ENCODE results near the gene DLGAP1.

Gene DLGAP1

GRCh38 chr18:4357579-4357978 lies 97.5 kb downstream of the DLGAP1 start:
- Histone ChIP-seq H3K4me1 (ENCODE audit: control extremely low read depth in 1 of 4, control insufficient read depth in 4 of 4, insufficient read depth in 4 of 4, low read length in 3 of 4) (no peaks in the 10 kb centered on the region), H3K27me3 (replicated peaks in 2 of 5; ENCODE audit: control insufficient read depth in 4 of 5, insufficient read depth in 5 of 5, low read length in 4 of 5) (peaks cover 0 to 4% (median 2%) of the 10 kb centered on the region in 5 experiments), H3K36me3 (ENCODE audit: control insufficient read depth in 4 of 4, insufficient read depth in 4 of 4, low read length in 3 of 4) (no peaks in the 10 kb centered on the region), H3K27ac (ENCODE audit: insufficient read depth in 1 of 2, low read depth in 1 of 2, low read length in 2 of 2, poor library complexity in 1 of 2, severe bottlenecking in 2 of 2) (no peak overlapping the region), H3K4me3 (ENCODE audit: control insufficient read depth in 1 of 7, extremely low read depth in 1 of 7, insufficient read depth in 4 of 7, low read depth in 2 of 7, low read length in 6 of 7) (no peak overlapping the region), H3K9me3 (ENCODE audit: control extremely low read depth in 1 of 5, control insufficient read depth in 4 of 5, insufficient read depth in 2 of 5, low read depth in 1 of 5, low read length in 4 of 5) (no peaks in the 10 kb centered on the region)
- WGBS (ENCODE audit: insufficient coverage) = 86% methylated on average over 2 of the region's 4 CpGs
- POLR2A ChIA-PET = no interaction called here
- no peak for DNase-seq
- CTCF ChIA-PET = no interaction called here

GRCh38 chr18:4356929-4357328 lies 98.2 kb downstream of the DLGAP1 start:
- Histone ChIP-seq H3K27ac (ENCODE audit: insufficient read depth in 1 of 2, low read depth in 1 of 2, low read length in 2 of 2, poor library complexity in 1 of 2, severe bottlenecking in 2 of 2) (no peak overlapping the region), H3K4me1 (ENCODE audit: control extremely low read depth in 1 of 4, control insufficient read depth in 4 of 4, insufficient read depth in 4 of 4, low read length in 3 of 4) (no peaks in the 10 kb centered on the region), H3K9me3 (ENCODE audit: control extremely low read depth in 1 of 5, control insufficient read depth in 4 of 5, insufficient read depth in 2 of 5, low read depth in 1 of 5, low read length in 4 of 5) (no peaks in the 10 kb centered on the region), H3K36me3 (ENCODE audit: control insufficient read depth in 4 of 4, insufficient read depth in 4 of 4, low read length in 3 of 4) (no peaks in the 10 kb centered on the region), H3K4me3 (ENCODE audit: control insufficient read depth in 1 of 7, extremely low read depth in 1 of 7, insufficient read depth in 4 of 7, low read depth in 2 of 7, low read length in 6 of 7) (no peak overlapping the region), H3K27me3 (replicated peaks in 2 of 5; ENCODE audit: control insufficient read depth in 4 of 5, insufficient read depth in 5 of 5, low read length in 4 of 5) (peaks cover 0 to 4% (median 2%) of the 10 kb centered on the region in 5 experiments)
- WGBS (ENCODE audit: insufficient coverage) = no CpG with 5 or more reads among the region's 6 CpGs
- CTCF ChIA-PET = no interaction called here
- DNase-seq = no peak
- POLR2A ChIA-PET = no interaction called here

GRCh38 chr18:4353853-4354418 lies 101.2 kb downstream of the DLGAP1 start:
- H3K27ac ChIP-seq (ENCODE audit: insufficient read depth in 1 of 2, low read depth in 1 of 2, low read length in 2 of 2, poor library complexity in 1 of 2, severe bottlenecking in 2 of 2) = no peak overlapping the region
- H3K36me3 ChIP-seq (ENCODE audit: control insufficient read depth in 4 of 4, insufficient read depth in 4 of 4, low read length in 3 of 4) = no peaks in the 10 kb centered on the region
- no peak overlapping the region for H3K4me3 ChIP-seq (ENCODE audit: control insufficient read depth in 1 of 7, extremely low read depth in 1 of 7, insufficient read depth in 4 of 7, low read depth in 2 of 7, low read length in 6 of 7)
- ChIA-PET CTCF (no interaction called here), POLR2A (no interaction called here)
- no peak for DNase-seq
- peaks cover 0 to 4% (median 2%) of the 10 kb centered on the region in 5 experiments for H3K27me3 ChIP-seq (replicated peaks in 2 of 5; ENCODE audit: control insufficient read depth in 4 of 5, insufficient read depth in 5 of 5, low read length in 4 of 5)
- 49% methylated on average over 6 of the region's 9 CpGs for WGBS (ENCODE audit: insufficient coverage)
- no peaks in the 10 kb centered on the region for H3K4me1 ChIP-seq (ENCODE audit: control extremely low read depth in 1 of 4, control insufficient read depth in 4 of 4, insufficient read depth in 4 of 4, low read length in 3 of 4)
- H3K9me3 ChIP-seq (ENCODE audit: control extremely low read depth in 1 of 5, control insufficient read depth in 4 of 5, insufficient read depth in 2 of 5, low read depth in 1 of 5, low read length in 4 of 5) = no peaks in the 10 kb centered on the region

GRCh38 chr18:4352746-4353551 lies 102.2 kb downstream of the DLGAP1 start:
- no peak overlapping the region for H3K27ac ChIP-seq (ENCODE audit: insufficient read depth in 1 of 2, low read depth in 1 of 2, low read length in 2 of 2, poor library complexity in 1 of 2, severe bottlenecking in 2 of 2)
- CTCF ChIA-PET = no interaction called here
- H3K4me3 ChIP-seq (ENCODE audit: control insufficient read depth in 1 of 7, extremely low read depth in 1 of 7, insufficient read depth in 4 of 7, low read depth in 2 of 7, low read length in 6 of 7) = no peak overlapping the region
- no peaks in the 10 kb centered on the region for H3K9me3 ChIP-seq (ENCODE audit: control extremely low read depth in 1 of 5, control insufficient read depth in 4 of 5, insufficient read depth in 2 of 5, low read depth in 1 of 5, low read length in 4 of 5)
- H3K27me3 ChIP-seq (replicated peaks in 2 of 5; ENCODE audit: control insufficient read depth in 4 of 5, insufficient read depth in 5 of 5, low read length in 4 of 5) = peaks cover 0 to 4% (median 2%) of the 10 kb centered on the region in 5 experiments
- WGBS (ENCODE audit: insufficient coverage) = 39% methylated on average over 13 of the region's 15 CpGs
- POLR2A ChIA-PET = no interaction called here
- no peaks in the 10 kb centered on the region for H3K36me3 ChIP-seq (ENCODE audit: control insufficient read depth in 4 of 4, insufficient read depth in 4 of 4, low read length in 3 of 4)
- no peak for DNase-seq
- no peaks in the 10 kb centered on the region for H3K4me1 ChIP-seq (ENCODE audit: control extremely low read depth in 1 of 4, control insufficient read depth in 4 of 4, insufficient read depth in 4 of 4, low read length in 3 of 4)

GRCh38 chr18:4351005-4351404 lies 104.1 kb downstream of the DLGAP1 start:
- Histone ChIP-seq H3K27me3 (replicated peaks in 2 of 5; ENCODE audit: control insufficient read depth in 4 of 5, insufficient read depth in 5 of 5, low read length in 4 of 5) (peaks cover 0 to 4% (median 2%) of the 10 kb centered on the region in 5 experiments), H3K36me3 (ENCODE audit: control insufficient read depth in 4 of 4, insufficient read depth in 4 of 4, low read length in 3 of 4) (no peaks in the 10 kb centered on the region), H3K9me3 (ENCODE audit: control extremely low read depth in 1 of 5, control insufficient read depth in 4 of 5, insufficient read depth in 2 of 5, low read depth in 1 of 5, low read length in 4 of 5) (no peaks in the 10 kb centered on the region), H3K4me3 (ENCODE audit: control insufficient read depth in 1 of 7, extremely low read depth in 1 of 7, insufficient read depth in 4 of 7, low read depth in 2 of 7, low read length in 6 of 7) (no peak overlapping the region), H3K4me1 (ENCODE audit: control extremely low read depth in 1 of 4, control insufficient read depth in 4 of 4, insufficient read depth in 4 of 4, low read length in 3 of 4) (no peaks in the 10 kb centered on the region), H3K27ac (ENCODE audit: insufficient read depth in 1 of 2, low read depth in 1 of 2, low read length in 2 of 2, poor library complexity in 1 of 2, severe bottlenecking in 2 of 2) (no peak overlapping the region)
- ChIA-PET CTCF (no interaction called here), POLR2A (no interaction called here)
- no peak for DNase-seq
- WGBS (ENCODE audit: insufficient coverage) = no CpG with 5 or more reads among the region's 2 CpGs

GRCh38 chr18:4335386-4335785 lies 119.7 kb downstream of the DLGAP1 start:
- Histone ChIP-seq H3K36me3 (ENCODE audit: control insufficient read depth in 4 of 4, insufficient read depth in 4 of 4, low read length in 3 of 4) (no peaks in the 10 kb centered on the region), H3K27me3 (replicated peaks in 2 of 5; ENCODE audit: control insufficient read depth in 4 of 5, insufficient read depth in 5 of 5, low read length in 4 of 5) (no peaks in the 10 kb centered on the region), H3K27ac (ENCODE audit: insufficient read depth in 1 of 2, low read depth in 1 of 2, low read length in 2 of 2, poor library complexity in 1 of 2, severe bottlenecking in 2 of 2) (no peak overlapping the region), H3K4me3 (ENCODE audit: control insufficient read depth in 1 of 7, extremely low read depth in 1 of 7, insufficient read depth in 4 of 7, low read depth in 2 of 7, low read length in 6 of 7) (no peak overlapping the region), H3K9me3 (ENCODE audit: control extremely low read depth in 1 of 5, control insufficient read depth in 4 of 5, insufficient read depth in 2 of 5, low read depth in 1 of 5, low read length in 4 of 5) (no peaks in the 10 kb centered on the region), H3K4me1 (ENCODE audit: control extremely low read depth in 1 of 4, control insufficient read depth in 4 of 4, insufficient read depth in 4 of 4, low read length in 3 of 4) (no peaks in the 10 kb centered on the region)
- no peak for DNase-seq
- POLR2A ChIA-PET = no interaction called here
- CTCF ChIA-PET = no interaction called here
- WGBS (ENCODE audit: insufficient coverage) = 63% methylated on average over 1 of the region's 1 CpG

GRCh38 chr18:4333043-4333442 lies 122.1 kb downstream of the DLGAP1 start:
- no peaks in the 10 kb centered on the region for H3K27me3 ChIP-seq (replicated peaks in 2 of 5; ENCODE audit: control insufficient read depth in 4 of 5, insufficient read depth in 5 of 5, low read length in 4 of 5)
- no peak overlapping the region for H3K27ac ChIP-seq (ENCODE audit: insufficient read depth in 1 of 2, low read depth in 1 of 2, low read length in 2 of 2, poor library complexity in 1 of 2, severe bottlenecking in 2 of 2)
- ChIA-PET POLR2A (no interaction called here), CTCF (no interaction called here)
- H3K9me3 ChIP-seq (ENCODE audit: control extremely low read depth in 1 of 5, control insufficient read depth in 4 of 5, insufficient read depth in 2 of 5, low read depth in 1 of 5, low read length in 4 of 5) = no peaks in the 10 kb centered on the region
- DNase-seq = no peak
- no peak overlapping the region for H3K4me3 ChIP-seq (ENCODE audit: control insufficient read depth in 1 of 7, extremely low read depth in 1 of 7, insufficient read depth in 4 of 7, low read depth in 2 of 7, low read length in 6 of 7)
- no peaks in the 10 kb centered on the region for H3K4me1 ChIP-seq (ENCODE audit: control extremely low read depth in 1 of 4, control insufficient read depth in 4 of 4, insufficient read depth in 4 of 4, low read length in 3 of 4)
- H3K36me3 ChIP-seq (ENCODE audit: control insufficient read depth in 4 of 4, insufficient read depth in 4 of 4, low read length in 3 of 4) = no peaks in the 10 kb centered on the region
- 88% methylated on average over 4 of the region's 5 CpGs for WGBS (ENCODE audit: insufficient coverage)
